KMS-11 (cell line): Measurements from ENCODE around the gene SKAP2.

ENCODE experiments used
- H2AFZ ChIP-seq: fragments of 200-600 bp; sonication (generic); 2 replicates; pipeline ENCODE4 v1.6.1; 2016; ENCODE audit warnings: antibody characterized with exemption, mixed run types, low read depth
- H3K27ac ChIP-seq: fragments of 200-600 bp; sonication (generic); 2 replicates; pipeline ENCODE4 v1.6.1; 2016; ENCODE audit warnings: mild to moderate bottlenecking, mixed run types
- H3K27me3 ChIP-seq: fragments of 200-600 bp; sonication (generic); 2 replicates; pipeline ENCODE4 v1.6.1; 2017; ENCODE audit warnings: mild to moderate bottlenecking, low read depth, mixed run types, moderate library complexity; ENCODE audit not compliant: insufficient read depth
- H3K36me3 ChIP-seq: fragments of 200-600 bp; sonication (generic); 2 replicates; pipeline ENCODE4 v1.6.1; 2017; ENCODE audit warnings: mild to moderate bottlenecking, mixed run types; ENCODE audit not compliant: insufficient read depth
- H3K4me1 ChIP-seq: fragments of 200-600 bp; sonication (generic); 2 replicates; pipeline ENCODE4 v1.6.1; 2016; ENCODE audit warnings: mild to moderate bottlenecking, low read depth, mixed run types; ENCODE audit not compliant: poor library complexity, severe bottlenecking
- H3K4me2 ChIP-seq: fragments of 200-600 bp; sonication (generic); 2 replicates; pipeline ENCODE4 v1.7.0; 2016; ENCODE audit warnings: mild to moderate bottlenecking, mixed run types
- H3K4me3 ChIP-seq: fragments of 200-600 bp; sonication (generic); IDR thresholded peaks from 2 replicates; pipeline ENCODE4 v1.6.1; 2017; ENCODE audit warnings: low read depth, low read length, mixed read lengths; ENCODE audit not compliant: insufficient read depth
- H3K79me2 ChIP-seq: fragments of 200-600 bp; sonication (generic); 2 replicates; pipeline ENCODE4 v1.6.1; 2016; ENCODE audit warnings: low read depth, mixed run types; ENCODE audit not compliant: insufficient read depth
- H3K9ac ChIP-seq: fragments of 200-600 bp; sonication (generic); 2 replicates; pipeline ENCODE4 v1.6.1; 2016; ENCODE audit warnings: mild to moderate bottlenecking, mixed run types
- H4K20me1 ChIP-seq: fragments of 200-600 bp; sonication (generic); 2 replicates; pipeline ENCODE4 v1.6.1; 2016; ENCODE audit warnings: mild to moderate bottlenecking, mixed run types; ENCODE audit not compliant: insufficient read depth
- CTCF ChIP-seq: fragments of 200-600 bp; sonication (generic); conservative IDR thresholded peaks from 2 replicates; pipeline ENCODE4 v1.6.1; 2017; ENCODE audit warnings: low read depth, mild to moderate bottlenecking, antibody characterized with exemption, low read length, moderate library complexity, mixed read lengths

The SKAP2 gene

GRCh38 chr7:26687032-26687431, 177.4 kb downstream of the SKAP2 start:
- no peak for TF ChIP-seq CTCF
- Histone ChIP-seq H3K4me3 (no peak overlapping the region), H4K20me1 (no peaks in the 10 kb centered on the region), H3K4me1 (peaks cover 23% of the 10 kb centered on the region), H3K27me3 (no peaks in the 10 kb centered on the region), H3K27ac (no peak overlapping the region), H3K36me3 (no peaks in the 10 kb centered on the region), H2AFZ (no peak overlapping the region), H3K9ac (no peak overlapping the region), H3K4me2 (peak overlapping the region; percentile 4; the same call in 1 of the 2 replicates), H3K79me2 (no peaks in the 10 kb centered on the region)

- H3K79me2 ChIP-seq = no peaks in the 10 kb centered on the region
- H4K20me1 ChIP-seq = no peaks in the 10 kb centered on the region
- no peak overlapping the region for H3K27ac ChIP-seq
- peak; percentile 94 for TF ChIP-seq CTCF
- H3K27me3 ChIP-seq = no peaks in the 10 kb centered on the region
- peak overlapping the region; percentile 4; the same call in 1 of the 2 replicates for H3K4me2 ChIP-seq
- H3K4me3 ChIP-seq = no peak overlapping the region
- H2AFZ ChIP-seq = no peak overlapping the region
- H3K9ac ChIP-seq = no peak overlapping the region
- no peaks in the 10 kb centered on the region for H3K36me3 ChIP-seq
- H3K4me1 ChIP-seq = peaks cover 29% of the 10 kb centered on the region
These were observed 177.9 kb downstream of the SKAP2 start for GRCh38 chr7:26686448-26686981.

GRCh38 chr7:26685606-26686005, 178.8 kb downstream of the SKAP2 start:
- Histone ChIP-seq H3K9ac (no peak overlapping the region), H4K20me1 (no peaks in the 10 kb centered on the region), H3K27ac (no peak overlapping the region), H3K4me2 (no peak overlapping the region), H2AFZ (no peak overlapping the region), H3K4me3 (no peak overlapping the region), H3K27me3 (no peaks in the 10 kb centered on the region), H3K4me1 (peaks cover 30% of the 10 kb centered on the region), H3K36me3 (no peaks in the 10 kb centered on the region), H3K79me2 (no peaks in the 10 kb centered on the region)
- TF ChIP-seq CTCF = no peak

- TF ChIP-seq CTCF = no peak
- Histone ChIP-seq H3K4me1 (peaks cover 30% of the 10 kb centered on the region), H3K27me3 (no peaks in the 10 kb centered on the region), H3K27ac (no peak overlapping the region), H3K36me3 (no peaks in the 10 kb centered on the region), H2AFZ (no peak overlapping the region), H3K79me2 (no peaks in the 10 kb centered on the region), H3K9ac (no peak overlapping the region), H4K20me1 (no peaks in the 10 kb centered on the region), H3K4me2 (no peak overlapping the region), H3K4me3 (no peak overlapping the region)
These were observed 179.9 kb downstream of the SKAP2 start for GRCh38 chr7:26684447-26684846.
